Measurements from ENCODE around the gene TTC29. TPM values are rescaled to one million over a fixed set of nuclear protein-coding genes. Genes with fewer than 3 reads are reported as not detected.

TTC29 gene
- total and polyA plus RNA-seq, 7 donors, result not detected

DNA sequence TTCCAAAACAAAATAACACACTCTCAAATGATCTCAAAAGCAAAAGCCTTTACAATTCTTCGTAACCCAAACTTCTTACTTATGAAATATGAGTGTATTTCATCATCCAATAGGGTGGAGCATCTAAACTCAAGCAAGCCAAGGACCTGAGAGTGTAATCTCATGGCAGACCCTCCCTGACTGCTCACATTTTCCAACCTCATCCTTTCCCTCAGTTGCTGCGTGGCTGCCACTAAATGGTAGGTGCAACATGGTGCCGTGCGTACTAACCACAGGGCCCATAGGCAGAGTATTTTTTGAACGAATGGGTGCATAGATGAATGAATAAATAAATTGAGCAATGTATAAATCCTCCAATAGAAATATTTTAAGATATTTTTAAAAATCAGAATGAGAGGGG is 45.4 kb downstream of the TTC29 start:
- no peak for TF ChIP-seq EP300 (IDR thresholded peaks at IDR 0.05)
- no peak for TF ChIP-seq POLR2A (IDR thresholded peaks at IDR 0.05)
- TF ChIP-seq, protein P1, sequence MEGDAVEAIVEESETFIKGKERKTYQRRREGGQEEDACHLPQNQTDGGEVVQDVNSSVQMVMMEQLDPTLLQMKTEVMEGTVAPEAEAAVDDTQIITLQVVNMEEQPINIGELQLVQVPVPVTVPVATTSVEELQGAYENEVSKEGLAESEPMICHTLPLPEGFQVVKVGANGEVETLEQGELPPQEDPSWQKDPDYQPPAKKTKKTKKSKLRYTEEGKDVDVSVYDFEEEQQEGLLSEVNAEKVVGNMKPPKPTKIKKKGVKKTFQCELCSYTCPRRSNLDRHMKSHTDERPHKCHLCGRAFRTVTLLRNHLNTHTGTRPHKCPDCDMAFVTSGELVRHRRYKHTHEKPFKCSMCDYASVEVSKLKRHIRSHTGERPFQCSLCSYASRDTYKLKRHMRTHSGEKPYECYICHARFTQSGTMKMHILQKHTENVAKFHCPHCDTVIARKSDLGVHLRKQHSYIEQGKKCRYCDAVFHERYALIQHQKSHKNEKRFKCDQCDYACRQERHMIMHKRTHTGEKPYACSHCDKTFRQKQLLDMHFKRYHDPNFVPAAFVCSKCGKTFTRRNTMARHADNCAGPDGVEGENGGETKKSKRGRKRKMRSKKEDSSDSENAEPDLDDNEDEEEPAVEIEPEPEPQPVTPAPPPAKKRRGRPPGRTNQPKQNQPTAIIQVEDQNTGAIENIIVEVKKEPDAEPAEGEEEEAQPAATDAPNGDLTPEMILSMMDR (IDR thresholded peaks at IDR 0.05), result no peak
- TF ChIP-seq POLR2AphosphoS5 (IDR thresholded peaks at IDR 0.05), result no peak
- H3K4me3 ChIP-seq, result no peak overlapping the region
- H3K9me3 ChIP-seq, result peaks cover 0 to 1% (median 0%) of the 10 kb centered on the region in 4 donors
- no peaks in the 10 kb centered on the region for H3K36me3 ChIP-seq
- H3K4me1 ChIP-seq, result no peaks in the 10 kb centered on the region
- H3K27ac ChIP-seq, result no peak overlapping the region
- H3K27me3 ChIP-seq, result no peaks in the 10 kb centered on the region
- DNase-seq, result no peak
- intact Hi-C loops (cut with DNase I), result no loop called here
- 94% methylated on average over 5 of the region's 5 CpGs for whole genome bisulfite sequencing, 2 donors

DNA sequence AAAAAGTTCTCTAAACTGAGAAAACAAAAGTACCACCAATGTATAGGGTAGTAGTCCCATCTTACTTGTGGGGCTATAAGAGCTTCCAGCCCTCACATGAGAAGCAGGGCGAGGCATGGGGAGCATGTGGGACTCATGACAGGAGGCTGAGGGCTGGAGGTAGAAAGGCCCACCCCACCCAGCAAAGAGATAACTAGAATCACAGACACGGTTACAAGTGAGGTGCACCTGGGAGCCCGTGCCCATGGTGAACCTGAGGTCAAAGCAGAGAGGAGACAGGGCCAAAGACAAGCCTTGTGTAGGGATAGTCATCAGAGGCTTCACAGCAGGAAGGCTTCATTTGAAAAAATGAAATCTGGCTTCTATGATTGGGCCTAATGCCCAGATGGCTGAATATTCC is 55.4 kb downstream of the TTC29 start:
- intact Hi-C loops (cut with DNase I), result no loop called here
- Histone ChIP-seq H3K27me3 (no peaks in the 10 kb centered on the region), H3K36me3 (no peaks in the 10 kb centered on the region), H3K9me3 (peaks cover 0 to 9% (median 0%) of the 10 kb centered on the region in 4 donors), H3K4me1 (no peaks in the 10 kb centered on the region), H3K27ac (no peak overlapping the region), H3K4me3 (no peak overlapping the region)
- WGBS, 2 donors, result 40 to 77% methylated on average over 3 of the region's 3 CpGs
- TF ChIP-seq POLR2A (IDR thresholded peaks at IDR 0.05) (no peak), EP300 (IDR thresholded peaks at IDR 0.05) (no peak), POLR2AphosphoS5 (IDR thresholded peaks at IDR 0.05) (no peak)
- TF ChIP-seq, protein P1 (IDR thresholded peaks at IDR 0.05), result no peak
- no peak for DNase-seq

DNA sequence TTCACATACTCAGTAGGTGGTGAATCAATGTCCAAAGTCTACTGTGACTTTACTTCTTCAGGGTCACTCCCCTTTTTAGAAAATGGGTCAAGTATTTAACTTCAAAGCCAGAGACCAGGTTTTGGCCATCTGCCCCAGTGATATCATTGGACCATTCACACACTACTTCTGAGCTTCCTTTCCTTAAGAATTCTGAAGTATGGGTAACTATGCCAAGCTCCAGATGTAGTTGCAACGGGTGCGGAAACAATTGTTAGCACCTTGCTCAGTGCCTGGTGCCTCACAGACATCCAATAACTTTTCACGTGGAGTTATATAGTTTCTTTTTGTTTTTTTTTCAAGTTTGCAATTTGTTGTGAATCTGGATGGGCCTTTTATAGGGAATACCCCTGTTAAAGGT is 62.6 kb downstream of the TTC29 start:
- Histone ChIP-seq H3K4me1 (no peaks in the 10 kb centered on the region), H3K27ac (no peak overlapping the region), H3K4me3 (no peak overlapping the region), H3K36me3 (no peaks in the 10 kb centered on the region), H3K27me3 (no peaks in the 10 kb centered on the region), H3K9me3 (peaks cover 0 to 3% (median 0%) of the 10 kb centered on the region in 4 donors)
- TF ChIP-seq EP300 (IDR thresholded peaks at IDR 0.05), result no peak
- TF ChIP-seq POLR2A (IDR thresholded peaks at IDR 0.05), result no peak
- TF ChIP-seq, protein P1 (IDR thresholded peaks at IDR 0.05), result no peak
- WGBS, 2 donors, result 76 to 87% methylated on average over 3 of the region's 3 CpGs
- no peak for DNase-seq
- intact Hi-C loops (cut with DNase I), result no loop called here

DNA sequence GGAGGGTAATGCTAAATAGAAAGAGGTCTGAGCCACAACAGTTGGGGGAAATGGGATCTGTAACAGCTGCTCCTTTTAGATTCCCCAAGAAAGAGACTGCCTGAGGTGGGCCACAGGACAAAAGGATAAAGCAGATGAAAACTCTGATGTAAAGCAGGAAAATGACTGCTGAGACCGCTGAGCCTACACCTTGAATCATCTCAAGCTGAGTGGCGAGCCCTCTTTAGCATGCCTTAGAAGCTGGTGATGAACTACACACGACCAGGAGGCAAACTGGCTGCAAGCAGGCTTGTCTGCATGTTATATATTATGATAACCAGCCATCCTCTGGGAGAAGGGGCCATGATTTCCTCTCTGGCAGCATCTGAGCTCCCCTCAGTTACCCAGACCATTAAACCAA is 88.4 kb downstream of the TTC29 start:
- WGBS, 2 donors, result 48 to 65% methylated on average over 3 of the region's 3 CpGs
- Histone ChIP-seq H3K4me3 (no peak overlapping the region), H3K9me3 (no peaks in the 10 kb centered on the region), H3K4me1 (no peaks in the 10 kb centered on the region), H3K36me3 (no peaks in the 10 kb centered on the region), H3K27ac (no peak overlapping the region), H3K27me3 (no peaks in the 10 kb centered on the region)
- no peak for DNase-seq
- no peak for TF ChIP-seq POLR2A (IDR thresholded peaks at IDR 0.05)
- no peak for TF ChIP-seq EP300 (IDR thresholded peaks at IDR 0.05)
- TF ChIP-seq POLR2AphosphoS5 (IDR thresholded peaks at IDR 0.05), result no peak
- TF ChIP-seq, protein P1 (IDR thresholded peaks at IDR 0.05), result no peak
- intact Hi-C loops (cut with DNase I), result no loop called here

DNA sequence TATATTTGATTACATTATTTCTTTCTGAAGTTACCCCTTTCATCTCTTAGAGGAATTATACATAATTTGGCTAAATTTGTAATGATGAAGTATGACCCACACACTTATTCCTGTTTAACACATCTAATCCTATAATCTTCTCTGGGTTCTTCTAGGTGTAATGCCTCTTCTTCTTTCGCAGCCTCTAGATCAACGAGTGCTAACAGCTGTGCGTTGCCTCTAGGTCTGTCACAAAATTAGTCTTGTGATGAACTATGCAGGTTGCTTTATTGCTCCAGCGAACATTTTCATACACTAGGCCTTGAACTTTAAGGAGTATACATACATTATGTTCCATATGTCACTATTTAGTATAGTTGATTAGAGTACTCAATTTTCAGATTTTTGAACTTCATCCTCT is 89.9 kb downstream of the TTC29 start:
- Histone ChIP-seq H3K4me1 (no peaks in the 10 kb centered on the region), H3K9me3 (no peaks in the 10 kb centered on the region), H3K4me3 (no peak overlapping the region), H3K36me3 (no peaks in the 10 kb centered on the region), H3K27ac (no peak overlapping the region), H3K27me3 (no peaks in the 10 kb centered on the region)
- no peak for TF ChIP-seq POLR2AphosphoS5 (IDR thresholded peaks at IDR 0.05)
- TF ChIP-seq POLR2A (IDR thresholded peaks at IDR 0.05), result no peak
- TF ChIP-seq, protein P1 (IDR thresholded peaks at IDR 0.05), result no peak
- TF ChIP-seq EP300 (IDR thresholded peaks at IDR 0.05), result no peak
- intact Hi-C loops (cut with DNase I), result no loop called here
- DNase-seq, result no peak
- 85 to 89% methylated on average over 4 of the region's 4 CpGs for WGBS, 2 donors

Measured in sigmoid colon (tissue), 7 donors.